HepG2 (cell line): ENCODE data around the gene DNMT3A. TPM values are rescaled to one million over a fixed set of nuclear protein-coding genes. Genes with fewer than 3 reads are reported as not detected.

ENCODE experiments used
- ADNP ChIP-seq: sonication (generic); formaldehyde crosslinking; IDR thresholded peaks from 2 replicates; pipeline ENCODE4 v1.4.0; 2020; ENCODE audit warnings: missing genetic modification reagents
- CCAR2 ChIP-seq: fragments of 200-400 bp; formaldehyde crosslinking; optimal IDR thresholded peaks from 2 replicates; pipeline ENCODE3; 2018; ENCODE audit warnings: low read depth, mild to moderate bottlenecking, low read length, moderate library complexity
- GABPB1 ChIP-seq: IDR thresholded peaks from 2 replicates; pipeline ENCODE4 v1.6.1; 2016; ENCODE audit warnings: mild to moderate bottlenecking, missing genetic modification reagents, moderate library complexity, missing compliant biosample characterization
- HNF4A ChIP-seq: sonication (generic); formaldehyde crosslinking; IDR thresholded peaks from 2 replicates; pipeline ENCODE4 v1.4.0; 2020; ENCODE audit warnings: missing genetic modification reagents
- KDM5B ChIP-seq: sonication (generic); formaldehyde crosslinking; IDR thresholded peaks from 2 replicates; pipeline ENCODE4 v1.4.0; 2020; ENCODE audit warnings: missing genetic modification reagents, mild to moderate bottlenecking, borderline replicate concordance
- NFE2 ChIP-seq: sonication (generic); formaldehyde crosslinking; IDR thresholded peaks from 2 replicates; pipeline ENCODE4 v1.4.0; 2020; ENCODE audit warnings: missing genetic modification reagents
- RARG ChIP-seq: sonication (generic); formaldehyde crosslinking; IDR thresholded peaks from 2 replicates; pipeline ENCODE4 v1.4.0; 2020; ENCODE audit warnings: low read depth, mild to moderate bottlenecking, missing genetic modification reagents
- TMF1 ChIP-seq: sonication (generic); formaldehyde crosslinking; IDR thresholded peaks from 2 replicates; pipeline ENCODE4 v1.8.1; 2022; ENCODE audit warnings: low read depth, missing genetic modification reagents
- ZNF274 ChIP-seq: sonication (generic); formaldehyde crosslinking; IDR thresholded peaks from 2 replicates; pipeline ENCODE4 v1.5.1; 2020; ENCODE audit warnings: mild to moderate bottlenecking, missing genetic modification reagents
- ZNF343 ChIP-seq: sonication (generic); formaldehyde crosslinking; IDR thresholded peaks from 2 replicates; pipeline ENCODE4 v1.4.0; 2020; ENCODE audit warnings: mild to moderate bottlenecking, missing genetic modification reagents
- ZNF547 ChIP-seq: sonication (generic); formaldehyde crosslinking; IDR thresholded peaks from 2 replicates; pipeline ENCODE4 v1.5.1; 2020; ENCODE audit warnings: mild to moderate bottlenecking, missing genetic modification reagents
- ZNF644 ChIP-seq: IDR thresholded peaks from 2 replicates; pipeline ENCODE4 v1.6.1; 2016; ENCODE audit warnings: low read depth
- polyA plus RNA-seq, 8 experiments: library from polyadenylated mRNA; depleted of rRNA in 3 of 8; stranded (reverse) in 7 of 8; unstranded in 1 of 8; fragments of >200 nt; fragmentation: Illumina TruSeq in 4 of 8; extraction: Trizol in 4 of 8; gene quantifications; 2 replicates each; pipeline versions ENCODE4 v1.2.1 to v1.2.3, GENCODE V29; 2011 to 2016; ENCODE audit warnings: low read depth in 4 of 8, missing spikeins in 1 of 8, mixed read lengths in 1 of 8; ENCODE audit not compliant: insufficient read depth in 1 of 8
- total RNA-seq, 5 experiments: library from RNA; depleted of rRNA; stranded (reverse); fragments of >200 nt; fragmentation: Illumina TruSeq; extraction: Trizol; gene quantifications; 2 replicates each; pipeline ENCODE4 v1.2.3, GENCODE V29; 2016; ENCODE audit warnings: low read depth in 1 of 5
- TF ChIP-seq, protein P1 (sequence below): sonication (generic); formaldehyde crosslinking; IDR thresholded peaks from 2 replicates; pipeline ENCODE4 v1.8.0; 2022; ENCODE audit warnings: missing genetic modification reagents, low read depth, mild to moderate bottlenecking, borderline replicate concordance
- TF ChIP-seq, protein P2 (sequence below): IDR thresholded peaks from 2 replicates; pipeline ENCODE4 v1.6.1; 2012; ENCODE audit warnings: low read depth, low read length, improper control_type of control experiment
- TF ChIP-seq, protein P3 (sequence below): sonication (generic); formaldehyde crosslinking; conservative IDR thresholded peaks from 2 replicates; pipeline ENCODE4 v1.4.0; 2020; ENCODE audit warnings: missing genetic modification reagents
- TF ChIP-seq, protein P4 (sequence below): sonication (generic); formaldehyde crosslinking; IDR thresholded peaks from 2 replicates; pipeline ENCODE4 v1.5.0; 2020; ENCODE audit warnings: missing genetic modification reagents
- TF ChIP-seq, protein P5 (sequence below): sonication (generic); formaldehyde crosslinking; conservative IDR thresholded peaks from 2 replicates; pipeline ENCODE4 v1.8.0; 2022; ENCODE audit warnings: mild to moderate bottlenecking, moderate library complexity, missing genetic modification reagents
- TF ChIP-seq, protein P6 (sequence below): sonication (generic); formaldehyde crosslinking; IDR thresholded peaks from 2 replicates; pipeline ENCODE4 v1.4.0; 2020; ENCODE audit warnings: mild to moderate bottlenecking, missing genetic modification reagents
- TF ChIP-seq, protein P7 (sequence below): fragments of 450-650 bp; IDR thresholded peaks from 2 replicates; pipeline ENCODE4 v1.6.1; 2017

DNMT3A gene
- total and polyA plus RNA-seq, 2 of the 13 experiments (the other 11 are each of a cell fraction or from before 2014, with no cell fraction given): 14.7 to 29.1 TPM

DNA sequence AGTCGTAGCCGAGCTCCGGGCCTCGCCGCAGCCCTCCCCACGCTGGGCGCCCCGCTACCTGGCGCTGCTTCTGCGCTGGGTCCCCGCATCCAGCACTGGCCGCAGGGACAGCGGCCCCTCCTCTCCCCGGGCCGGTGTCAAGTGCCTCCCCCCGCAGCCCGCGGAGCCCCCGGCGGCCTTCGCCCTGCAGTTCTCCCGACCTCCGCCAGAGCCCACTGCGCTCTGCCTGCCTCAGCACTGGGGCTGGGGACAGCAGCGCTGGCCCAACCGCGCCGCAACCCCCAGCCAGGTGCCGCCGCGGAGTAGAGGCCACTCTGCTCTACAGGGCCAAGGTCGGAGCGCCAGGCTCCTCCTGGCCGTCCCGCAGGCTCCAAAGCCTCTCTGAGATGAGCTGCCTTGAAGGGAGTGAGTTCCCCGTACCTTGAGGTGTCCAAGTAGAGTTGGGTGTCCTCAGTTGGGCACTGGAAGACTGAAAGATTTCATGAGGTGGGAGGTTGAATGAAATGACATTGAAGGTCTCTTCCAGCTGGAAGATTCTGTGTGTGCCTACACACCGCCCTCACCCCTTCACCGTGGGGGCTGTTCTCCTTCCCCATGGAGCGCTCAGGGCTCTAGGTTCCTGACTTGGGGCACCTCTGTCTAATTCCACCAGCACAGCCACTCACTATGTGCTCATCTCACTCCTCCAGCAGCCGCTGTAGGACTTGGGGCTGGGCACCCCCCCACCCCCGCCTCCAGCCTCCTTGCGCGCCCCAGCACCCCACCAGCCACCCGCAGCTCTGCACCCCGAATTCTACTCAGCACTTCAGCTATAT lies 854 bp upstream of the DNMT3A start (continued):
- TF ChIP-seq, protein P1, sequence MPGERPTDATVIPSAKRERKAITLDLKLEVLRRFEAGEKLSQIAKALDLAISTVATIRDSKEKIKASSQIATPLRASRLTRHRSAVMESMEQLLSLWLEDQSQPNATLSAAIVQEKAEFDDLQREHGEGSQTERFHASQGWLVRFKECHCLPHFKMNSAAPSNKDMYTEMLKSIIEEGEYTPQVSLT (CRISPR knock-in tag): no peak
- TF ChIP-seq, protein P2, sequence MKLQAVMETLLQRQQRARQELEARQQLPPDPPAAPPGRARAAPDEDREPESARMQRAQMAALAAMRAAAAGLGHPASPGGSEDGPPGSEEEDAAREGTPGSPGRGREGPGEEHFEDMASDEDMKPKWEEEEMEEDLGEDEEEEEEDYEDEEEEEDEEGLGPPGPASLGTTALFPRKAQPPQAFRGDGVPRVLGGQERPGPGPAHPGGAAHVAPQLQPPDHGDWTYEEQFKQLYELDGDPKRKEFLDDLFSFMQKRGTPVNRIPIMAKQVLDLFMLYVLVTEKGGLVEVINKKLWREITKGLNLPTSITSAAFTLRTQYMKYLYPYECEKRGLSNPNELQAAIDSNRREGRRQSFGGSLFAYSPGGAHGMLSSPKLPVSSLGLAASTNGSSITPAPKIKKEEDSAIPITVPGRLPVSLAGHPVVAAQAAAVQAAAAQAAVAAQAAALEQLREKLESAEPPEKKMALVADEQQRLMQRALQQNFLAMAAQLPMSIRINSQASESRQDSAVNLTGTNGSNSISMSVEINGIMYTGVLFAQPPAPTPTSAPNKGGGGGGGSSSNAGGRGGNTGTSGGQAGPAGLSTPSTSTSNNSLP: no peak
- TF ChIP-seq HNF4A (CRISPR knock-in tag) (peak; percentile 84), KDM5B (CRISPR knock-in tag) (peak; percentile 95; the same call in 1 of the 2 replicates), ZNF274 (CRISPR knock-in tag) (peak; percentile 82), RARG (CRISPR knock-in tag) (no peak), ZNF547 (CRISPR knock-in tag) (peak; percentile 80; the same call in 1 of the 2 replicates), CCAR2 (no peak), NFE2 (CRISPR knock-in tag) (peak; percentile 7; the same call in 1 of the 2 replicates), ADNP (CRISPR knock-in tag) (peak; percentile 75), TMF1 (CRISPR knock-in tag) (peak; percentile 68; the same call in 1 of the 2 replicates), ZNF343 (CRISPR knock-in tag) (peak; percentile 88), ZNF644 (CRISPR knock-in tag) (0 out of 2 replicates have a peak, but pooled peaks have one; percentile 62), GABPB1 (peak; percentile 85)
- TF ChIP-seq, protein P3, sequence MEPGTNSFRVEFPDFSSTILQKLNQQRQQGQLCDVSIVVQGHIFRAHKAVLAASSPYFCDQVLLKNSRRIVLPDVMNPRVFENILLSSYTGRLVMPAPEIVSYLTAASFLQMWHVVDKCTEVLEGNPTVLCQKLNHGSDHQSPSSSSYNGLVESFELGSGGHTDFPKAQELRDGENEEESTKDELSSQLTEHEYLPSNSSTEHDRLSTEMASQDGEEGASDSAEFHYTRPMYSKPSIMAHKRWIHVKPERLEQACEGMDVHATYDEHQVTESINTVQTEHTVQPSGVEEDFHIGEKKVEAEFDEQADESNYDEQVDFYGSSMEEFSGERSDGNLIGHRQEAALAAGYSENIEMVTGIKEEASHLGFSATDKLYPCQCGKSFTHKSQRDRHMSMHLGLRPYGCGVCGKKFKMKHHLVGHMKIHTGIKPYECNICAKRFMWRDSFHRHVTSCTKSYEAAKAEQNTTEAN (CRISPR knock-in tag): peak; percentile 92
- TF ChIP-seq, protein P4, sequence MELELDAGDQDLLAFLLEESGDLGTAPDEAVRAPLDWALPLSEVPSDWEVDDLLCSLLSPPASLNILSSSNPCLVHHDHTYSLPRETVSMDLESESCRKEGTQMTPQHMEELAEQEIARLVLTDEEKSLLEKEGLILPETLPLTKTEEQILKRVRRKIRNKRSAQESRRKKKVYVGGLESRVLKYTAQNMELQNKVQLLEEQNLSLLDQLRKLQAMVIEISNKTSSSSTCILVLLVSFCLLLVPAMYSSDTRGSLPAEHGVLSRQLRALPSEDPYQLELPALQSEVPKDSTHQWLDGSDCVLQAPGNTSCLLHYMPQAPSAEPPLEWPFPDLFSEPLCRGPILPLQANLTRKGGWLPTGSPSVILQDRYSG (CRISPR knock-in tag): no peak
- TF ChIP-seq, protein P5, sequence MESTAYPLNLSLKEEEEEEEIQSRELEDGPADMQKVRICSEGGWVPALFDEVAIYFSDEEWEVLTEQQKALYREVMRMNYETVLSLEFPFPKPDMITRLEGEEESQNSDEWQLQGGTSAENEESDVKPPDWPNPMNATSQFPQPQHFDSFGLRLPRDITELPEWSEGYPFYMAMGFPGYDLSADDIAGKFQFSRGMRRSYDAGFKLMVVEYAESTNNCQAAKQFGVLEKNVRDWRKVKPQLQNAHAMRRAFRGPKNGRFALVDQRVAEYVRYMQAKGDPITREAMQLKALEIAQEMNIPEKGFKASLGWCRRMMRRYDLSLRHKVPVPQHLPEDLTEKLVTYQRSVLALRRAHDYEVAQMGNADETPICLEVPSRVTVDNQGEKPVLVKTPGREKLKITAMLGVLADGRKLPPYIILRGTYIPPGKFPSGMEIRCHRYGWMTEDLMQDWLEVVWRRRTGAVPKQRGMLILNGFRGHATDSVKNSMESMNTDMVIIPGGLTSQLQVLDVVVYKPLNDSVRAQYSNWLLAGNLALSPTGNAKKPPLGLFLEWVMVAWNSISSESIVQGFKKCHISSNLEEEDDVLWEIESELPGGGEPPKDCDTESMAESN (CRISPR knock-in tag): peak; percentile 95
- TF ChIP-seq, protein P6, sequence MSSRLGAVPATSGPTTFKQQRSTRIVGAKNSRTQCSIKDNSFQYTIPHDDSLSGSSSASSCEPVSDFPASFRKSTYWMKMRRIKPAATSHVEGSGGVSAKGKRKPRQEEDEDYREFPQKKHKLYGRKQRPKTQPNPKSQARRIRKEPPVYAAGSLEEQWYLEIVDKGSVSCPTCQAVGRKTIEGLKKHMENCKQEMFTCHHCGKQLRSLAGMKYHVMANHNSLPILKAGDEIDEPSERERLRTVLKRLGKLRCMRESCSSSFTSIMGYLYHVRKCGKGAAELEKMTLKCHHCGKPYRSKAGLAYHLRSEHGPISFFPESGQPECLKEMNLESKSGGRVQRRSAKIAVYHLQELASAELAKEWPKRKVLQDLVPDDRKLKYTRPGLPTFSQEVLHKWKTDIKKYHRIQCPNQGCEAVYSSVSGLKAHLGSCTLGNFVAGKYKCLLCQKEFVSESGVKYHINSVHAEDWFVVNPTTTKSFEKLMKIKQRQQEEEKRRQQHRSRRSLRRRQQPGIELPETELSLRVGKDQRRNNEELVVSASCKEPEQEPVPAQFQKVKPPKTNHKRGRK: no peak
- TF ChIP-seq, protein P7, sequence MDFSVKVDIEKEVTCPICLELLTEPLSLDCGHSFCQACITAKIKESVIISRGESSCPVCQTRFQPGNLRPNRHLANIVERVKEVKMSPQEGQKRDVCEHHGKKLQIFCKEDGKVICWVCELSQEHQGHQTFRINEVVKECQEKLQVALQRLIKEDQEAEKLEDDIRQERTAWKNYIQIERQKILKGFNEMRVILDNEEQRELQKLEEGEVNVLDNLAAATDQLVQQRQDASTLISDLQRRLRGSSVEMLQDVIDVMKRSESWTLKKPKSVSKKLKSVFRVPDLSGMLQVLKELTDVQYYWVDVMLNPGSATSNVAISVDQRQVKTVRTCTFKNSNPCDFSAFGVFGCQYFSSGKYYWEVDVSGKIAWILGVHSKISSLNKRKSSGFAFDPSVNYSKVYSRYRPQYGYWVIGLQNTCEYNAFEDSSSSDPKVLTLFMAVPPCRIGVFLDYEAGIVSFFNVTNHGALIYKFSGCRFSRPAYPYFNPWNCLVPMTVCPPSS: no peak
